H1 (cell line): ENCODE results near the gene CHST3. TPM values are rescaled to one million over a fixed set of nuclear protein-coding genes. Genes with fewer than 3 reads are reported as not detected.

Source experiments
- SUZ12 ChIP-seq: fragments of 200-600 bp; sonication (generic); IDR thresholded peaks from 2 replicates; pipeline ENCODE4 v1.6.1; 2012; ENCODE audit warnings: mild to moderate bottlenecking, inconsistent platforms, low read length, moderate library complexity, mixed read lengths
- polyA plus RNA-seq, 7 experiments: library from polyadenylated mRNA; depleted of rRNA in 3 of 7; stranded (reverse) in 5 of 7; unstranded in 2 of 7; fragments of >200 nt in 5 of 7; fragments of 200-250 nt in 2 of 7; gene quantifications; 1 replicate in 5 of 7; 2 replicates in 1 of 7; 4 replicates in 1 of 7; pipeline versions ENCODE4 v1.2.1 to v1.2.3, GENCODE V29; 2011 to 2013; ENCODE audit warnings: missing spikeins in 2 of 7, mixed read lengths in 2 of 7
- total RNA-seq: library from RNA; stranded (reverse); fragmentation: NEBNext Ultra II Directional; extraction: Animal tissue kit (Norgen Biotek cat#: 25700); gene quantifications from 2 replicates; pipeline ENCODE4 v1.2.1, GENCODE V29; 2021
- TF ChIP-seq, protein P1 (sequence below): IDR thresholded peaks from 2 replicates; pipeline ENCODE4 v1.6.1; 2011; ENCODE audit warnings: low read length, improper control_type of control experiment
- TF ChIP-seq, protein P2 (sequence below): IDR thresholded peaks from 2 replicates; pipeline ENCODE4 v1.6.1; 2012; ENCODE audit warnings: low read length, inconsistent platforms
- TF ChIP-seq, protein P3 (sequence below), 3 experiments: IDR thresholded peaks; 1 replicate in 2 of 3; 2 replicates in 1 of 3; pipeline versions ENCODE4 v1.5.1 to v1.6.1; 2011; ENCODE audit warnings: low read length in 3 of 3, mild to moderate bottlenecking in 3 of 3, inconsistent platforms in 2 of 3, low read depth in 1 of 3, moderate library complexity in 1 of 3; ENCODE audit not compliant: insufficient read depth in 1 of 3; ENCODE audit errors: control extremely low read depth in 1 of 3

CHST3 gene
- total and polyA plus RNA-seq, 2 of the 8 experiments (the other 6 are each of a cell fraction or from before 2014, with no cell fraction given) = 2.0 to 5.8 TPM

DNA sequence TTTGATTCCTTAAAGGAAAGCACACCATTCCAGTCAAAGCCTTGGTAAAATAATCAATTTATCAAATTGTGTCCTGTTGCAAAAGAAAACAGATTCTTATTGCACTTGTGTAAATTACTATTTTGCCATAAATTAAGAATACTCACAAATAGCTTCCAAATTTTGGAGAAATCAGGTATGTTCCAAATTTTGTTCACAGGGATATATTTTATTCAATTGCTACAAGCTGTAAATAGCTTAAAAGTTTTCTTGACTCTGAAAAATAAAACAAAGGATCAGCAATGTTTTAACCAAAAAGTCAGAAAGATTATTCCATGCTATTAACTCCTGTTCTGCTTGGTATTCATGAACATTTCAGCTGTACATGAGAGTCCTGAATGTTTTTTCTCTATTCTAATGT, 47.4 kb upstream of the CHST3 start (continued):
- TF ChIP-seq, protein P1, sequence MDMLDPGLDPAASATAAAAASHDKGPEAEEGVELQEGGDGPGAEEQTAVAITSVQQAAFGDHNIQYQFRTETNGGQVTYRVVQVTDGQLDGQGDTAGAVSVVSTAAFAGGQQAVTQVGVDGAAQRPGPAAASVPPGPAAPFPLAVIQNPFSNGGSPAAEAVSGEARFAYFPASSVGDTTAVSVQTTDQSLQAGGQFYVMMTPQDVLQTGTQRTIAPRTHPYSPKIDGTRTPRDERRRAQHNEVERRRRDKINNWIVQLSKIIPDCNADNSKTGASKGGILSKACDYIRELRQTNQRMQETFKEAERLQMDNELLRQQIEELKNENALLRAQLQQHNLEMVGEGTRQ = no peak
- TF ChIP-seq, protein P2, sequence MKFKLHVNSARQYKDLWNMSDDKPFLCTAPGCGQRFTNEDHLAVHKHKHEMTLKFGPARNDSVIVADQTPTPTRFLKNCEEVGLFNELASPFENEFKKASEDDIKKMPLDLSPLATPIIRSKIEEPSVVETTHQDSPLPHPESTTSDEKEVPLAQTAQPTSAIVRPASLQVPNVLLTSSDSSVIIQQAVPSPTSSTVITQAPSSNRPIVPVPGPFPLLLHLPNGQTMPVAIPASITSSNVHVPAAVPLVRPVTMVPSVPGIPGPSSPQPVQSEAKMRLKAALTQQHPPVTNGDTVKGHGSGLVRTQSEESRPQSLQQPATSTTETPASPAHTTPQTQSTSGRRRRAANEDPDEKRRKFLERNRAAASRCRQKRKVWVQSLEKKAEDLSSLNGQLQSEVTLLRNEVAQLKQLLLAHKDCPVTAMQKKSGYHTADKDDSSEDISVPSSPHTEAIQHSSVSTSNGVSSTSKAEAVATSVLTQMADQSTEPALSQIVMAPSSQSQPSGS = no peak
- TF ChIP-seq SUZ12 = no peak
- TF ChIP-seq, protein P3, sequence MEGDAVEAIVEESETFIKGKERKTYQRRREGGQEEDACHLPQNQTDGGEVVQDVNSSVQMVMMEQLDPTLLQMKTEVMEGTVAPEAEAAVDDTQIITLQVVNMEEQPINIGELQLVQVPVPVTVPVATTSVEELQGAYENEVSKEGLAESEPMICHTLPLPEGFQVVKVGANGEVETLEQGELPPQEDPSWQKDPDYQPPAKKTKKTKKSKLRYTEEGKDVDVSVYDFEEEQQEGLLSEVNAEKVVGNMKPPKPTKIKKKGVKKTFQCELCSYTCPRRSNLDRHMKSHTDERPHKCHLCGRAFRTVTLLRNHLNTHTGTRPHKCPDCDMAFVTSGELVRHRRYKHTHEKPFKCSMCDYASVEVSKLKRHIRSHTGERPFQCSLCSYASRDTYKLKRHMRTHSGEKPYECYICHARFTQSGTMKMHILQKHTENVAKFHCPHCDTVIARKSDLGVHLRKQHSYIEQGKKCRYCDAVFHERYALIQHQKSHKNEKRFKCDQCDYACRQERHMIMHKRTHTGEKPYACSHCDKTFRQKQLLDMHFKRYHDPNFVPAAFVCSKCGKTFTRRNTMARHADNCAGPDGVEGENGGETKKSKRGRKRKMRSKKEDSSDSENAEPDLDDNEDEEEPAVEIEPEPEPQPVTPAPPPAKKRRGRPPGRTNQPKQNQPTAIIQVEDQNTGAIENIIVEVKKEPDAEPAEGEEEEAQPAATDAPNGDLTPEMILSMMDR (IDR thresholded peaks at IDR 0.05; ENCODE audit: control extremely low read depth in 1 of 3, insufficient read depth in 1 of 3, low read depth in 1 of 3, low read length in 3 of 3) = no peak
